Suprapubic skin (tissue), 4 donors: ENCODE results near the gene RELN. TPM values are rescaled to one million over a fixed set of nuclear protein-coding genes. Genes with fewer than 3 reads are reported as not detected.

Experiments used
- DNase-seq, 2 donors: peaks; one replicate each; pipeline ENCODE4 v3.0.0-alpha.2; 2019; ENCODE audit warnings: low spot score in 2 of 2
- H3K27ac ChIP-seq: fragments of 200-600 bp; sonication (generic); one replicate; pipeline ENCODE4 v1.5.1; 2019
- H3K27me3 ChIP-seq: fragments of 200-600 bp; sonication (generic); one replicate; pipeline ENCODE4 v1.5.1; 2019
- H3K36me3 ChIP-seq: fragments of 200-600 bp; sonication (generic); one replicate; pipeline ENCODE4 v1.5.1; 2019
- H3K4me1 ChIP-seq: fragments of 200-600 bp; sonication (generic); one replicate; pipeline ENCODE4 v1.5.1; 2019
- H3K4me3 ChIP-seq: fragments of 200-600 bp; sonication (generic); one replicate; pipeline ENCODE4 v1.5.1; 2019; ENCODE audit warnings: mild to moderate bottlenecking
- H3K9me3 ChIP-seq: fragments of 200-600 bp; sonication (generic); one replicate; pipeline ENCODE4 v1.5.1; 2019
- CTCF ChIP-seq, 2 donors: fragments of 200-600 bp in 1 of 2; fragments of 450-650 bp in 1 of 2; sonication (generic) in 1 of 2; IDR thresholded peaks; one replicate each; pipeline ENCODE4 v1.5.1; 2016 to 2019; ENCODE audit warnings: antibody characterized with exemption in 2 of 2, mild to moderate bottlenecking in 1 of 2, moderate library complexity in 1 of 2
- EP300 ChIP-seq: sonication (generic); formaldehyde crosslinking; IDR thresholded peaks from one replicate; pipeline ENCODE4 v1.6.1; 2017; ENCODE audit warnings: antibody characterized with exemption
- POLR2A ChIP-seq, 2 donors: fragments of 450-650 bp; IDR thresholded peaks; one replicate each; pipeline ENCODE4 v1.6.1; 2017; ENCODE audit warnings: antibody characterized with exemption in 2 of 2, mild to moderate bottlenecking in 2 of 2, moderate library complexity in 2 of 2
- POLR2AphosphoS5 ChIP-seq, 3 donors: sonication (generic); formaldehyde crosslinking; IDR thresholded peaks; one replicate each; pipeline ENCODE4 v1.6.1; 2017; ENCODE audit warnings: antibody characterized with exemption in 3 of 3
- WGBS: methylation state at CpG from one replicate; pipeline ENCODE4 v1.1.5; 2018; 5-methylcytosine and 5-hydroxymethylcytosine counted together
- total RNA-seq, 4 donors: library from RNA; depleted of rRNA; stranded (reverse); fragments of >200 nt; gene quantifications; one replicate each; pipeline ENCODE4 v1.1.0, GENCODE V29; 2016

RELN gene
- total RNA-seq, 4 donors from 2014 or later: 0.72 to 1.8 (median 1.3) TPM

GRCh38 chr7:103764901-103765300 lies 224.6 kb downstream of the RELN start:
- no peak for DNase-seq
- Histone ChIP-seq H3K27ac (no peak overlapping the region), H3K9me3 (no peaks in the 10 kb centered on the region), H3K4me1 (no peaks in the 10 kb centered on the region), H3K27me3 (no peaks in the 10 kb centered on the region), H3K36me3 (no peaks in the 10 kb centered on the region), H3K4me3 (no peak overlapping the region)
- no peak for TF ChIP-seq POLR2AphosphoS5 (IDR thresholded peaks at IDR 0.05)
- no peak for TF ChIP-seq CTCF (IDR thresholded peaks at IDR 0.05)
- TF ChIP-seq POLR2A (IDR thresholded peaks at IDR 0.05): no peak
- TF ChIP-seq EP300: no peak
- WGBS: 93% methylated on average over 8 of the region's 8 CpGs

DNA sequence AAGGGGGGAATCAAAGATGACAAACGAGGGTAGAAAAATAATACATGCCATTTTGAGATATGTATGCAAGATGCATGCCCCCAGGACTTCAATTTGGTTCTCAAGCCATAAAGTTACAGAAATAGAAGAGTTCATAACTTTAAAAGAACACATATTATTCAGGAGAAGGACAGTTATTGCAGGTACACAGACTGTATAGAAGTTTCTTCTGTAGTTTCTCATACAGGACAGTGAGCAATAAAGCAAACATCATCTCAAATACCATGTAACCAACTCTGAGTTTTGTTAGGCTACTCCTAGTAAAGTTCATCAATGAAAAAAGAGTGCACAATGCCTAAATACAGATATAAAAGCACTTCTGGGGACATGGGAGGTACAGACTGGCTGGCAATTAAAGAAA lies 226.6 kb downstream of the RELN start:
- no peak overlapping the region for H3K27ac ChIP-seq
- DNase-seq: no peak
- no peaks in the 10 kb centered on the region for H3K27me3 ChIP-seq
- no peaks in the 10 kb centered on the region for H3K9me3 ChIP-seq
- TF ChIP-seq EP300: no peak
- no peak for TF ChIP-seq POLR2AphosphoS5 (IDR thresholded peaks at IDR 0.05)
- TF ChIP-seq CTCF (IDR thresholded peaks at IDR 0.05): no peak
- no peak for TF ChIP-seq POLR2A (IDR thresholded peaks at IDR 0.05)
- WGBS: 29% methylated on average over 1 of the region's 1 CpG
- no peak overlapping the region for H3K4me3 ChIP-seq
- H3K36me3 ChIP-seq: no peaks in the 10 kb centered on the region
- H3K4me1 ChIP-seq: no peaks in the 10 kb centered on the region

GRCh38 chr7:103762065-103762760 lies 227.2 kb downstream of the RELN start:
- WGBS: 59% methylated on average over 3 of the region's 3 CpGs
- no peak for TF ChIP-seq EP300
- TF ChIP-seq POLR2AphosphoS5 (IDR thresholded peaks at IDR 0.05): no peak
- TF ChIP-seq CTCF (IDR thresholded peaks at IDR 0.05): no peak
- TF ChIP-seq POLR2A (IDR thresholded peaks at IDR 0.05): no peak
- Histone ChIP-seq H3K4me3 (no peak overlapping the region), H3K36me3 (no peaks in the 10 kb centered on the region), H3K4me1 (no peaks in the 10 kb centered on the region), H3K27ac (no peak overlapping the region), H3K9me3 (no peaks in the 10 kb centered on the region), H3K27me3 (no peaks in the 10 kb centered on the region)
- DNase-seq: no peak

DNA sequence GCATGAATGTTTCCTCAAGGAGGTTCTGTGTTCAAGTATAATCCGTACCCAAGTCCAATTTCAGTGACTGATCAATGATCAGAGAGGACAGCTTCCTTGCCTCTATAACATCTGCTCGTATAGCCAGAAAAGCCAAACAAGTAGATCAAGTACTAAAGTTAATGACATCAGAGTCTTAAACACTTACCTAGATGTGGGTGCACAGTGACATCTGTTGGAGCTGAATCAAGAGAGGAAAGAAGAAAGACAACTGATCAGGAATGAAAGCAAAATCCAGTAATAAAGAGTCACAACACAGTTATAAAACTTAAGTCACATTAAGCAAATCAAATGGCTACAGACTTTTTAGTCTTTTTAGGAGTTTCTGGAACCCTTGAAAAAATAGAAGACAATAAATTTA lies 236.5 kb downstream of the RELN start:
- no peak overlapping the region for H3K27ac ChIP-seq
- no peaks in the 10 kb centered on the region for H3K36me3 ChIP-seq
- H3K27me3 ChIP-seq: no peaks in the 10 kb centered on the region
- DNase-seq: no peak
- WGBS: 52% methylated on average over 2 of the region's 2 CpGs
- no peaks in the 10 kb centered on the region for H3K9me3 ChIP-seq
- TF ChIP-seq EP300 (no peak), POLR2AphosphoS5 (IDR thresholded peaks at IDR 0.05) (no peak), POLR2A (IDR thresholded peaks at IDR 0.05) (no peak), CTCF (IDR thresholded peaks at IDR 0.05) (no peak)
- no peak overlapping the region for H3K4me3 ChIP-seq
- H3K4me1 ChIP-seq: no peaks in the 10 kb centered on the region

DNA sequence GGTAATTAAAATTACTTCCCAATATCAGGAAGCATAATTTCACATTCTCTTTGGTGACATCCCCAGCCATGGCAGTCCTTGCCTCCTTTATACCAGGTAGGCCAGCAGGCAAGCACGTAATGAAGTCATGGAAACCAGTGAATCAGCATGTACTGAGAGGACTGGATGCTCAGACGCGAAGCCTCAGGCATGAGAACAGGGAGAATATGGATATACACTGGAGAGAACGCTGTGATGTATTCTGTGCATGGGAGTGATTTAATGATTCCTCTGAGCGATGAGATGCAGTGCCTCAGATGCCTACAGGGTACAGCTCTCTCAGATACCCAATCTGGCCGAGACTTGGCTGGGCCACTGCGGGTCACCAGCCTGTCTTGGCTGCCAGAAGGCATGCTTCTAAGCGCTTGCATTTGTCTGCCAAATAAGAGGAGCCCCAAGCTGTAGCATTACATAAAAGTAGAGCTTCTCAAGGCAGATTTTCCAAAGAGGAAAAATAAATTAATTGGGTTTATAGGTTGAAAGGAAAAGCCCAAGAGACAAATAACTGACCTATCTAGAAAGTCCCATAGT lies 238.1 kb downstream of the RELN start:
- no peak for DNase-seq
- Histone ChIP-seq H3K27ac (no peak overlapping the region), H3K27me3 (no peaks in the 10 kb centered on the region), H3K9me3 (no peaks in the 10 kb centered on the region), H3K4me1 (no peaks in the 10 kb centered on the region), H3K36me3 (no peaks in the 10 kb centered on the region), H3K4me3 (no peak overlapping the region)
- TF ChIP-seq EP300: no peak
- no peak for TF ChIP-seq POLR2AphosphoS5 (IDR thresholded peaks at IDR 0.05)
- TF ChIP-seq POLR2A (IDR thresholded peaks at IDR 0.05): no peak
- WGBS: 63% methylated on average over 8 of the region's 8 CpGs
